Cortex of kidney (tissue), 1 donor: ENCODE measurements around the gene TNNI2.
"Not testable (repeated sequence)": the region's sequence is repeated elsewhere in the genome, so short reads cannot be mapped to it uniquely, and the experiment has no call there.

Experiments used
- DNase-seq: peaks from one replicate; lab custom pipeline; 2025; lab: John Stamatoyannopoulos, UW

Gene TNNI2

GRCh38 chr11:1862588-1863351 is 24.0 kb downstream of the TNNI2 start:
- no peak for DNase-seq

- no peak for DNase-seq
These were observed 24.8 kb downstream of the TNNI2 start for GRCh38 chr11:1863352-1864216.

- no peak for DNase-seq
These were observed 25.4 kb downstream of the TNNI2 start for GRCh38 chr11:1864231-1864630.

GRCh38 chr11:1864831-1865665 is 26.3 kb downstream of the TNNI2 start:
- no peak for DNase-seq

GRCh38 chr11:1866226-1866625 is 27.4 kb downstream of the TNNI2 start:
- DNase-seq, result no peak

GRCh38 chr11:1866776-1867175 is 28.0 kb downstream of the TNNI2 start:
- no peak for DNase-seq

- DNase-seq, result no peak
These were observed 28.6 kb downstream of the TNNI2 start for GRCh38 chr11:1867381-1867780.

GRCh38 chr11:1868056-1868635 is 29.4 kb downstream of the TNNI2 start:
- DNase-seq, result no peak

GRCh38 chr11:1868636-1869291 is 30.0 kb downstream of the TNNI2 start:
- DNase-seq, result no peak

GRCh38 chr11:1869427-1870325 is 30.9 kb downstream of the TNNI2 start:
- no peak for DNase-seq

- no peak for DNase-seq
These were observed 31.5 kb downstream of the TNNI2 start for GRCh38 chr11:1870326-1870696.

GRCh38 chr11:1870721-1871466 is 32.1 kb downstream of the TNNI2 start:
- no peak for DNase-seq

- no peak for DNase-seq
These were observed 32.8 kb downstream of the TNNI2 start for GRCh38 chr11:1871531-1871930.

GRCh38 chr11:1872267-1872985 is 33.6 kb downstream of the TNNI2 start:
- DNase-seq, result no peak

- no peak for DNase-seq
These were observed 34.4 kb downstream of the TNNI2 start for GRCh38 chr11:1873048-1873812.

GRCh38 chr11:1873813-1874150 is 35.0 kb downstream of the TNNI2 start:
- DNase-seq, result not testable (repeated sequence)

- DNase-seq, result not testable (repeated sequence)
These were observed 35.8 kb downstream of the TNNI2 start for GRCh38 chr11:1874441-1875092.
